ENCODE data around the gene CD2AP. TPM values are rescaled to one million over a fixed set of nuclear protein-coding genes. Genes with fewer than 3 reads are reported as not detected.

CD2AP gene
- total and polyA plus RNA-seq, 2 of the 8 experiments (the other 6 are each of a cell fraction or from before 2014, with no cell fraction given): 8.6 to 75.6 TPM

Small RNAs within 50 kb of the gene (small RNA-seq; reads per million reads assigned to genes)
- not detected for gene RF00019 (ENCODE audit: insufficient read depth)

Other genes starting within 250 kb of the CD2AP start
- gene TNFRSF21, start 167.9 kb upstream of the CD2AP start, total RNA-seq (2021; fragmentation: NEBNext Ultra II Directional; extraction: Animal tissue kit (Norgen Biotek cat#: 25700)): 52.4 and 52.7 TPM in 2 replicates
- 16.4 and 21.3 TPM in 2 replicates for gene TNFRSF21, start 167.9 kb upstream of the CD2AP start, polyA plus RNA-seq (2011; rRNA removed)
- gene ADGRF4, start 220.8 kb downstream of the CD2AP start, total RNA-seq (2021; fragmentation: NEBNext Ultra II Directional; extraction: Animal tissue kit (Norgen Biotek cat#: 25700)): not detected in 2 replicates
- 0.02 TPM in 1 of 2 replicates, not detected in the other for gene ADGRF4, start 220.8 kb downstream of the CD2AP start, polyA plus RNA-seq (2011; rRNA removed)